GM19467 (cell line): ENCODE data around the gene COX5A.
A peak's percentile ranks its signal among the peaks of the same experiment; 100 is the strongest.
"Not testable (repeated sequence)": the region's sequence is repeated elsewhere in the genome, so short reads cannot be mapped to it uniquely, and the experiment has no call there.

Experiments used
- ATAC-seq: cut with Tn5 transposase; IDR thresholded peaks from one replicate; pipeline ENCODE4 v1.9.1; 2021; ENCODE audit warnings: mild to moderate bottlenecking, moderate library complexity; ENCODE audit not compliant: unreplicated experiment

COX5A gene

GRCh38 chr15:74955796-74956647, 18.1 kb upstream of the COX5A start:
- ATAC-seq: peak; percentile 44

GRCh38 chr15:74955017-74955416, 17.1 kb upstream of the COX5A start:
- no peak for ATAC-seq

GRCh38 chr15:74954515-74954914, 16.6 kb upstream of the COX5A start:
- ATAC-seq: no peak

GRCh38 chr15:74951006-74951405, 13.1 kb upstream of the COX5A start:
- no peak for ATAC-seq

GRCh38 chr15:74950078-74950908, 12.4 kb upstream of the COX5A start:
- no peak for ATAC-seq

- ATAC-seq: no peak
Measured at GRCh38 chr15:74937272-74937589, 642 bp downstream of the COX5A start.

GRCh38 chr15:74935193-74935592, 2.7 kb downstream of the COX5A start:
- not testable (repeated sequence) for ATAC-seq

GRCh38 chr15:74933573-74933972, 4.3 kb downstream of the COX5A start:
- ATAC-seq: no peak

- no peak for ATAC-seq
Measured at GRCh38 chr15:74928771-74929198, 9.1 kb downstream of the COX5A start.

GRCh38 chr15:74924525-74924924, 13.3 kb downstream of the COX5A start:
- no peak for ATAC-seq

GRCh38 chr15:74920456-74920855, 17.4 kb downstream of the COX5A start:
- ATAC-seq: no peak

- ATAC-seq: no peak
Measured at GRCh38 chr15:74917676-74918075, 20.2 kb downstream of the COX5A start.

- ATAC-seq: not testable (repeated sequence)
Measured at GRCh38 chr15:74913799-74914198, 24.1 kb downstream of the COX5A start.

GRCh38 chr15:74913041-74913440, 24.8 kb downstream of the COX5A start:
- no peak for ATAC-seq

GRCh38 chr15:74908635-74909034, 29.2 kb downstream of the COX5A start:
- ATAC-seq: no peak

GRCh38 chr15:74907163-74907870, 30.6 kb downstream of the COX5A start:
- no peak for ATAC-seq

GRCh38 chr15:74906450-74907162, 31.3 kb downstream of the COX5A start, which contains the start of gene FAM219B:
Gene FAM219B (minus strand): TSS chr15:74906851. CDS start chr15:74906800, 51 bp downstream.
- ATAC-seq: peak; percentile 79

- ATAC-seq: peak; percentile 12
Measured at GRCh38 chr15:74906067-74906449, 31.8 kb downstream of the COX5A start.

- ATAC-seq: no peak
Measured at GRCh38 chr15:74904190-74904805, 33.6 kb downstream of the COX5A start.

GRCh38 chr15:74903676-74904075, 34.2 kb downstream of the COX5A start:
- no peak for ATAC-seq
